GM12872 (cell line): ENCODE results near the gene ARHGAP25.

Experiments
- CTCF ChIP-seq: IDR thresholded peaks from 3 replicates; pipeline ENCODE4 v1.5.1; 2011; ENCODE audit warnings: low read depth, mild to moderate bottlenecking, low read length, moderate library complexity; ENCODE audit not compliant: insufficient read depth

Gene ARHGAP25

DNA sequence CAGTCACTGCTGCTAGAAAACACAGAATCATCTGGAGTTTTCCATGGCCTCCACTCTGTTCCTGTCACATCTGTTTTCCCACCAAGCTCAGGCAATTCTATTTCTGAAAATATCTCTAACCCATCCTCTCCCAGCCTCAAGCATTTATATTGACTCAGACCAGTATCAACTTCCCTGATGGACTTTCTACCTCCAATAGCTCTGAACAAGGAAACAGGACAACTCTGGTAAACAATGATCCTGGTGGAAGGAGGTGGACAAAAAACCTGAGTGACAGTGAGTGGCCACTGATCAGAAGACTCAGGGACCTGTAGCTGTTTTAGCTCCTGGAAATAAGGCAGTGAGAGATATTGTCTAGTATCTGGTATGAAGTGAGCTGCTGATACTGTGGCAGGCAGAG, 113.1 kb downstream of the ARHGAP25 start:
- no peak for TF ChIP-seq CTCF

DNA sequence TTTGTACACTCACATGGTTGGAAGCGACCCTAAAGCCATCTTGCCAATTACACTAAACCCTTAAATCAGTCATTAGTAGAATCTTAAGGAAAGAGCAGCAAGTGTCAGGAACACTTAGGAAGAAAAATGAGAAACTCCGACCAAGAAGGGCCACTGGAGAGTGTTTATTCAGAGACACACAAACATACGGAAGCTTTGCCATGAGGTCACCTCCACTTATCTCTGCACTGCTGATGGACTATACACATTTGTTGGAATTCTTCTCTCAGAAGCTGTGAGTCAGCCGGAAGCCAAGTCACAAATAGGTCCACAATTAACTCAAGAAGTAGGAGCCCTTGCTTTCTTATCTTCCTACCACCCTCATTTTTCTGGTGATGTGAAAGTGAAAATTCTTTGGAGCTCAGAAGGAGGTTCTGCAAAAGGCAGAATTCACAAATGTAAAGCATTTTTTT, 115.0 kb downstream of the ARHGAP25 start:
- no peak for TF ChIP-seq CTCF

GRCh38 chr2:68850524-68850923, 115.9 kb downstream of the ARHGAP25 start:
- no peak for TF ChIP-seq CTCF

DNA sequence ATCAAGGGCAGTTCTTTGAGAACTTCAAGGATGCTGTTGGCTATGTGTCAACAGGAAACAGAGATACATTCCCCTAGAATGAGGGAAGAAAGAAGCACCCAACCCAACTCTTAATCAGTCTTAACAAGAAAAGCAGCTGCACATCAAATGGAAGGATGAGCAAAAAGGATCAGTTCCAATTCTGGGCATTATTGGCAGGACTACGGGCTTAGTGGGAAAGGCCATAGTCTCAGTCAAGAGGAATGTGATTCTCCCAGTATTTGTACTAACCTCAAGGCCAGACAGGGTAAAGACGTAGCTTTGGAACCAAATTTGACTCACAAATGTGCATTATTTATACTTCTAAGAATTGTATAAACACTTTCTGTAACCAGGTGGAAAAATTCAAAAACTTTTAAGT, 118.4 kb downstream of the ARHGAP25 start:
- TF ChIP-seq CTCF, result no peak

DNA sequence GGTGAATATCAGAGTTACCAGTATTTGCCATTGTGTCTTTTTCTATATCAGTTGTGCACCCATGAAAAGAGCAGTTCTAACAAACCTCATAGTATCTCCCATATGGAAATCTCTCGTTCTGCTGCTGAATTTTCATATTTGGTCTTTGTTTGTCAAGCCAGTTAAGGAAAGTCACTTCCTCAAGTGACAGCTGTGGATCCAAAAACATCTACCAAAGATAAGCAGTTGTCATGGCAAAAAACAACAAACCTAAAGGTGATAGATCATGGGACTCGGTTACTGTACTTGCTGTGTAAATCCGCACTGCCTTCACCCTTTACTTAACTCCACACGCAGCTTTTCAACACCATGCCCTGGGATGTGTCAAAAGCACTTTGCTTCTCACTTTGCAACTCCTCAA, 119.3 kb downstream of the ARHGAP25 start:
- no peak for TF ChIP-seq CTCF

DNA sequence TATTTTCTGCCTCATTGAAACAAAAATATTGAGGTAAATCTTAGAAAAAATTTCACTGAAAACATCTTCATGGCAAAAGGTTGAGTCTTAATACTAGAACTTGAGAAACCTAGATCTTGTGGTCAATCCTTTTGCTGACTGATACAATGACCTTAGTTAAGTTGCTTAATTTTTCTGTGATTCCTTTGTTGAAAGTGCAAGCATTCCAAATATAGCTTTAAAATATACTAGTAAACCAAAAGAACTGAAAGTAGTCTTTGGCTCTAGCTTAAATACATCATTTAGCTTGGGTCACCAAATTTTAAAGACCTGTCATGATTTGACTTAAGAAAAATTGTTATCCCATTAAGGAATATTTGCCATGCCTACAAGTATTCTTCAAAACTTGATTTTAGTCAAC, 119.9 kb downstream of the ARHGAP25 start:
- TF ChIP-seq CTCF, result no peak

- no peak for TF ChIP-seq CTCF
These were observed 120.9 kb downstream of the ARHGAP25 start for GRCh38 chr2:68855550-68855949.
